ENCODE results near the gene CXCL13.

Gene CXCL13

DNA sequence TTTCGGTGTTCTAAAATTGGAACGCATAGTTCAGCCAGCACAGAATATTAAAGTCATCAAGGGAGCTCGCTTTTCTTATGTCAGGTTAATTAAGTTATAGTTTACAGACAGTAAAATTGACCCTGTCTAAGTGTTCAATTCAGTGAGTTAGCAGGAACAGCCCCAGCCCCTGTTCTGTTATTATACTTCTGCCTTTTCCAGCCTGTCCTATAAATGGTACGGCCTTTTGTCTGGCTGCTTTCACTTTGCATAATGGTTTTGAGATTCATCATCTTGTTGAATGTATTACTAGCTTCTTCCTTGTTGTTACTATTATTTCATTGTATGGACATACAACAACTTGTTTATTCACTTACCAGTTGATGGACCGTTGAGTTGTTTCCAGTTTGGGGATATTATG lies 9.5 kb downstream of the CXCL13 start:
- Histone ChIP-seq H3K4me2 (ENCODE audit: low read depth, low read length, poor library complexity, severe bottlenecking) (no peak overlapping the region), H3K79me2 (ENCODE audit: insufficient read depth, low read length) (no peaks in the 10 kb centered on the region), H3K4me3 (ENCODE audit: low read length, poor library complexity, severe bottlenecking) (no peak overlapping the region), H3K9me2 (replicated peaks; ENCODE audit: low read depth, low read length) (no peaks in the 10 kb centered on the region), H3K27me3 (ENCODE audit: insufficient read depth, low read length, poor library complexity, severe bottlenecking) (no peaks in the 10 kb centered on the region), H2AFZ (ENCODE audit: low read length) (no peak overlapping the region), H3F3A (ENCODE audit: low read depth) (no peaks in the 10 kb centered on the region), H3K9ac (ENCODE audit: low read depth, low read length, poor library complexity, severe bottlenecking) (no peak overlapping the region), H3K9me3 (ENCODE audit: insufficient read depth, low read depth, low read length) (no peaks in the 10 kb centered on the region), H3K4me1 (ENCODE audit: insufficient read depth, low read length, poor library complexity, severe bottlenecking) (no peaks in the 10 kb centered on the region), H4K20me1 (ENCODE audit: insufficient read depth, low read length, poor library complexity, severe bottlenecking) (no peaks in the 10 kb centered on the region), H3K36me3 (ENCODE audit: insufficient read depth, low read length) (no peaks in the 10 kb centered on the region)
- TF ChIP-seq EZH2phosphoT487 (IDR thresholded peaks at IDR 0.05; ENCODE audit: borderline replicate concordance) = no peak
- TF ChIP-seq, protein P1, sequence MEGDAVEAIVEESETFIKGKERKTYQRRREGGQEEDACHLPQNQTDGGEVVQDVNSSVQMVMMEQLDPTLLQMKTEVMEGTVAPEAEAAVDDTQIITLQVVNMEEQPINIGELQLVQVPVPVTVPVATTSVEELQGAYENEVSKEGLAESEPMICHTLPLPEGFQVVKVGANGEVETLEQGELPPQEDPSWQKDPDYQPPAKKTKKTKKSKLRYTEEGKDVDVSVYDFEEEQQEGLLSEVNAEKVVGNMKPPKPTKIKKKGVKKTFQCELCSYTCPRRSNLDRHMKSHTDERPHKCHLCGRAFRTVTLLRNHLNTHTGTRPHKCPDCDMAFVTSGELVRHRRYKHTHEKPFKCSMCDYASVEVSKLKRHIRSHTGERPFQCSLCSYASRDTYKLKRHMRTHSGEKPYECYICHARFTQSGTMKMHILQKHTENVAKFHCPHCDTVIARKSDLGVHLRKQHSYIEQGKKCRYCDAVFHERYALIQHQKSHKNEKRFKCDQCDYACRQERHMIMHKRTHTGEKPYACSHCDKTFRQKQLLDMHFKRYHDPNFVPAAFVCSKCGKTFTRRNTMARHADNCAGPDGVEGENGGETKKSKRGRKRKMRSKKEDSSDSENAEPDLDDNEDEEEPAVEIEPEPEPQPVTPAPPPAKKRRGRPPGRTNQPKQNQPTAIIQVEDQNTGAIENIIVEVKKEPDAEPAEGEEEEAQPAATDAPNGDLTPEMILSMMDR (conservative IDR thresholded peaks at IDR 0.05; ENCODE audit: low read length) = no peak

DNA sequence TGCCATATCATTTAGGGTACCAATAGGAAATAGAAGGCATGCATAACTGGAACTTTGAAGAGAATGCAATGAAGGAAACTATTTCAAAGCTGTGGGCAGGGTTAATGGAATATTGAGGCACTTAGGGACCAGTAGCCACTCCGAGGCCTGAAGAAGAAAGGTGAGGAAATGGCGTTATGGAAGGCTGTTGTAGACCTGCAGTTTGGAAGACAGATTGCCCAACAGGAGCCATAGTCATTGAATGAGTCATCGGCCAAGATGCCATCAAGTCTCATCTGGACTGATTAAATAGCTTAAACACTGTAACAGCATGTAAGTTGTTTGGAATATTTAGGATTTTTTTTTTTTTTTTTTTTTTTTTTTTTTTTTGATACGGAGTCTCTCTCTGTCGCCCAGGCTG lies 11.6 kb downstream of the CXCL13 start:
- TF ChIP-seq EZH2phosphoT487 (IDR thresholded peaks at IDR 0.05; ENCODE audit: borderline replicate concordance) = no peak
- TF ChIP-seq, protein P1 (conservative IDR thresholded peaks at IDR 0.05; ENCODE audit: low read length) = no peak
- H3K36me3 ChIP-seq (ENCODE audit: insufficient read depth, low read length) = no peaks in the 10 kb centered on the region
- no peak overlapping the region for H2AFZ ChIP-seq (ENCODE audit: low read length)
- H3F3A ChIP-seq (ENCODE audit: low read depth) = no peaks in the 10 kb centered on the region
- H3K9me2 ChIP-seq (replicated peaks; ENCODE audit: low read depth, low read length) = no peaks in the 10 kb centered on the region
- no peaks in the 10 kb centered on the region for H3K9me3 ChIP-seq (ENCODE audit: insufficient read depth, low read depth, low read length)
- H3K27me3 ChIP-seq (ENCODE audit: insufficient read depth, low read length, poor library complexity, severe bottlenecking) = no peaks in the 10 kb centered on the region
- H3K79me2 ChIP-seq (ENCODE audit: insufficient read depth, low read length) = no peaks in the 10 kb centered on the region
- H3K4me2 ChIP-seq (ENCODE audit: low read depth, low read length, poor library complexity, severe bottlenecking) = no peak overlapping the region
- H3K4me1 ChIP-seq (ENCODE audit: insufficient read depth, low read length, poor library complexity, severe bottlenecking) = no peaks in the 10 kb centered on the region
- H4K20me1 ChIP-seq (ENCODE audit: insufficient read depth, low read length, poor library complexity, severe bottlenecking) = no peaks in the 10 kb centered on the region
- H3K4me3 ChIP-seq (ENCODE audit: low read length, poor library complexity, severe bottlenecking) = no peak overlapping the region
- no peak overlapping the region for H3K9ac ChIP-seq (ENCODE audit: low read depth, low read length, poor library complexity, severe bottlenecking)

DNA sequence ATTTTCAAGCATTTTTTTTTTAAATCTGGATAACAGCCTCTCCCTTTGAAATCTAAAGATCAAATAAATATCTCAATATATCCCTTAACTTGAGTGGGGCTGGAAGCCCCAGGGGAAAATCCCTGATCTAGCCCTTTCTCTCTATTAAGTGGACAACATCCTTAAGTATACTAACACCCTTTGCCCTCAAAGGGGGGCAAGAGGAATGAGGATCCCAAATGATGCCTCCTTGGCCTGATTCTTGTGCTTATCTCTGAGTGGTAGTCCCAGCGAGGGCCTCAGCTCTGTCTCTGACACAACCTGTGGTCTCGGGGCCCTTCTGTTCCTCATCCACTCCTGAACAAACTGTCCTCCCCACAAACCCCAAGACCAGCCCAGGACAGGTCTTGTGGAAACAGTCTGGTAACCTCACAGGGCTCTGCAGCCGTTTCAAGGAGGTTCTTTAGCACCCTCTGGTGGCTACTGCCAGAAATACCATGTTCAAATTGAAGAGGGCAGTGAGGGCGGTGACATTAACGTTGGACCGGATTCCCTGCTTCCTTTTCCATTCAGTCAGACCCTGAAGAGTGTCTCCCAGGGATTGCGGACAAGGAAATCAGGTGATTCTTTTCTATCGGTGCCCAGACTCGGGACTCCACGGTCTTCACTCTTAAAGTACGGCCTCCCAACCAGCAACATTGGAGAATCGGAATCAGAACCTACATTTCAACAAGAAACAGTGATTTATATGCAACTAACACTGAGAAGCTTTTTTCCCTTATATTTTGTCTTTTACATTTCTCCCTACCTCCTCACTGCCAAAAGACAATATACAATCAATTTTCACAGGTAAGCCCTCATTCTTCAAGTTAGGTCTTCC lies 13.0 kb downstream of the CXCL13 start:
- Histone ChIP-seq H3K4me2 (ENCODE audit: low read depth, low read length, poor library complexity, severe bottlenecking) (no peak overlapping the region), H3K4me3 (ENCODE audit: low read length, poor library complexity, severe bottlenecking) (no peak overlapping the region), H3K9me2 (replicated peaks; ENCODE audit: low read depth, low read length) (no peaks in the 10 kb centered on the region), H3K9ac (ENCODE audit: low read depth, low read length, poor library complexity, severe bottlenecking) (no peak overlapping the region), H3K4me1 (ENCODE audit: insufficient read depth, low read length, poor library complexity, severe bottlenecking) (no peaks in the 10 kb centered on the region), H3K36me3 (ENCODE audit: insufficient read depth, low read length) (no peaks in the 10 kb centered on the region), H4K20me1 (ENCODE audit: insufficient read depth, low read length, poor library complexity, severe bottlenecking) (no peaks in the 10 kb centered on the region), H3K79me2 (ENCODE audit: insufficient read depth, low read length) (no peaks in the 10 kb centered on the region), H3K9me3 (ENCODE audit: insufficient read depth, low read depth, low read length) (no peaks in the 10 kb centered on the region), H2AFZ (ENCODE audit: low read length) (0 out of 2 replicates have a peak overlapping the region, but pooled peaks have one; percentile 44), H3K27me3 (ENCODE audit: insufficient read depth, low read length, poor library complexity, severe bottlenecking) (no peaks in the 10 kb centered on the region), H3F3A (ENCODE audit: low read depth) (no peaks in the 10 kb centered on the region)
- TF ChIP-seq, protein P1 (conservative IDR thresholded peaks at IDR 0.05; ENCODE audit: low read length) = peak; percentile 84
- no peak for TF ChIP-seq EZH2phosphoT487 (IDR thresholded peaks at IDR 0.05; ENCODE audit: borderline replicate concordance)

Data from Loucy (cell line).